K562 (cell line): ENCODE data around the gene DCPS. TPM values are rescaled to one million over a fixed set of nuclear protein-coding genes. Genes with fewer than 3 reads are reported as not detected.

Source experiments
- ATAC-seq: fragments of 200-7000 bp; cut with Tn5 transposase; 3 replicates; pipeline ENCODE4 v1.9.1; 2020; ENCODE audit warnings: moderate library complexity
- BruUV-seq: library from RNA; stranded (reverse); fragments of 400-500 nt; replicated peaks from 2 replicates; lab custom pipeline; 2021; lab: Mats Ljungman, UMichigan
- CTCF ChIA-PET: fragments of 300-600 bp; formaldehyde crosslinking; extraction: SDS; loops from one replicate; lab custom pipeline; 2021; ENCODE audit warnings: low intra/inter-chr PET ratio; lab: Yijun Ruan, JAX
- POLR2A ChIA-PET: fragments of 300-600, 350-650 bp; sonication (Branson Sonifier 250); formaldehyde crosslinking; extraction: SDS; loops from one replicate; lab custom pipeline; 2021; ENCODE audit warnings: antibody characterized with exemption, inconsistent platforms; lab: Yijun Ruan, JAX
- DNase-seq, 4 experiments: peaks; one replicate each; pipeline versions ENCODE4 v3.0.0 to v3.0.0-alpha.2; 2011 to 2018; ENCODE audit warnings: low spot score in 3 of 4, mixed read lengths in 3 of 4; ENCODE audit errors: extremely low read depth in 1 of 4
- FAIRE-seq: peaks from 2 replicates; lab custom pipeline; 2011; peaks lifted over from hg19 to GRCh38; lab: Jason Lieb, UNC
- H2AFZ ChIP-seq: 2 replicates; pipeline ENCODE4 v1.6.0; 2011; ENCODE audit warnings: low read depth, low read length, control low read depth, inconsistent platforms
- H3K27ac ChIP-seq: fragments of 200-600 bp; 3 replicates; pipeline ENCODE4 v1.8.0; 2011; ENCODE audit warnings: low read depth, mild to moderate bottlenecking, control low read depth, inconsistent platforms, low read length, moderate library complexity, mixed read lengths; ENCODE audit errors: extremely low read depth
- H3K27me3 ChIP-seq, 2 experiments: fragments of 300-600 bp in 1 of 2; 2 replicates in 1 of 2; 3 replicates in 1 of 2; pipeline versions ENCODE4 v1.6.0 to v1.8.0; 2011; ENCODE audit warnings: inconsistent platforms in 2 of 2, low read length in 2 of 2, mild to moderate bottlenecking in 1 of 2, mixed read lengths in 1 of 2, moderate library complexity in 1 of 2; ENCODE audit not compliant: control insufficient read depth in 2 of 2, insufficient read depth in 2 of 2
- H3K36me3 ChIP-seq: fragments of 300-600 bp; 3 replicates; pipeline ENCODE4 v1.8.0; 2011; ENCODE audit warnings: mild to moderate bottlenecking, low read length, inconsistent platforms; ENCODE audit not compliant: control insufficient read depth, insufficient read depth
- H3K4me1 ChIP-seq, 2 experiments: fragments of 200-600 bp in 1 of 2; replicated peaks in 1 of 2; 2 replicates in 1 of 2; 3 replicates in 1 of 2; pipeline versions ENCODE4 v1.5.1 to v1.8.0; 2011; ENCODE audit warnings: inconsistent platforms in 2 of 2, low read length in 2 of 2, mild to moderate bottlenecking in 1 of 2, mixed read lengths in 1 of 2, moderate library complexity in 1 of 2; ENCODE audit not compliant: control insufficient read depth in 2 of 2, insufficient read depth in 2 of 2
- H3K4me2 ChIP-seq: 2 replicates; pipeline ENCODE4 v1.6.1; 2011; ENCODE audit warnings: low read length, control low read depth, inconsistent platforms, mixed read lengths; ENCODE audit not compliant: insufficient read depth
- H3K4me3 ChIP-seq: fragments of 200-600 bp; sonication (generic), shearing (Covaris generic); 2 replicates; pipeline ENCODE4 v1.5.1; 2016; ENCODE audit warnings: control low read depth, inconsistent platforms
- H3K79me2 ChIP-seq: fragments of 200-600 bp; 3 replicates; pipeline ENCODE4 v1.8.0; 2011; ENCODE audit warnings: low read length, inconsistent platforms; ENCODE audit not compliant: control insufficient read depth, insufficient read depth
- H3K9ac ChIP-seq, 2 experiments: 2 replicates each; pipeline versions ENCODE4 v1.6.0 to v1.6.1; 2011; ENCODE audit warnings: low read depth in 2 of 2, low read length in 2 of 2, control low read depth in 1 of 2, inconsistent platforms in 1 of 2, mild to moderate bottlenecking in 1 of 2, mixed read lengths in 1 of 2; ENCODE audit not compliant: insufficient read depth in 1 of 2
- H3K9me1 ChIP-seq: one replicate; pipeline ENCODE4 v1.6.0; 2011; ENCODE audit warnings: inconsistent platforms, mild to moderate bottlenecking, low read length, moderate library complexity; ENCODE audit not compliant: control insufficient read depth, insufficient read depth
- H3K9me3 ChIP-seq: replicated peaks from 2 replicates; pipeline ENCODE4 v1.5.1; 2011; ENCODE audit warnings: low read depth, low read length, inconsistent platforms; ENCODE audit not compliant: control insufficient read depth, insufficient read depth
- H4K20me1 ChIP-seq: replicated peaks from 2 replicates; pipeline ENCODE4 v1.6.1; 2011; ENCODE audit warnings: low read length, inconsistent platforms, mixed read lengths; ENCODE audit not compliant: control insufficient read depth, insufficient read depth
- ATF7 ChIP-seq: fragments of 450-650 bp; IDR thresholded peaks from 2 replicates; pipeline ENCODE4 v1.7.1; 2014; ENCODE audit warnings: mild to moderate bottlenecking, moderate library complexity
- BRD4 ChIP-seq: fragments of 200-600 bp; sonication (generic); IDR thresholded peaks from 2 replicates; pipeline ENCODE4 v1.6.1; 2017; ENCODE audit warnings: inconsistent platforms
- C11orf30 ChIP-seq: fragments of 450-650 bp; IDR thresholded peaks from 2 replicates; pipeline ENCODE4 v1.6.1; 2016; ENCODE audit warnings: low read depth, mild to moderate bottlenecking
- CBFA2T2 ChIP-seq: fragments of 450-650 bp; conservative IDR thresholded peaks from 2 replicates; pipeline ENCODE4 v1.6.1; 2017; ENCODE audit warnings: mild to moderate bottlenecking
- CBX8 ChIP-seq: fragments of 200-600 bp; sonication (generic); IDR thresholded peaks from 2 replicates; pipeline ENCODE4 v1.6.1; 2012; ENCODE audit warnings: borderline replicate concordance, mixed run types, low read depth, mild to moderate bottlenecking, moderate library complexity, mixed read lengths, low read length, control low read depth, inconsistent platforms; ENCODE audit not compliant: poor library complexity, severe bottlenecking; ENCODE audit errors: extremely low read depth
- DDX20 ChIP-seq: fragments of 450-650 bp; IDR thresholded peaks from 2 replicates; pipeline ENCODE4 v1.6.1; 2016; ENCODE audit warnings: missing genetic modification characterization, low read depth, mild to moderate bottlenecking, missing compliant biosample characterization, moderate library complexity
- FIP1L1 ChIP-seq: fragments of 200-400 bp; formaldehyde crosslinking; IDR thresholded peaks from 2 replicates; pipeline ENCODE4 v1.6.1; 2018; ENCODE audit warnings: mild to moderate bottlenecking, low read depth, low read length; ENCODE audit not compliant: poor library complexity, severe bottlenecking
- RBFOX2 ChIP-seq: fragments of 200-400 bp; formaldehyde crosslinking; IDR thresholded peaks from 2 replicates; pipeline ENCODE4 v1.6.1; 2017; ENCODE audit warnings: low read depth, mild to moderate bottlenecking, low read length, moderate library complexity
- RFX7 ChIP-seq: fragments of 250-450 bp; sonication (Bioruptor Pico); IDR thresholded peaks from 2 replicates; pipeline ENCODE4 v1.5.1; 2021; ENCODE audit warnings: mild to moderate bottlenecking
- SMAD3 ChIP-seq: fragments of 450-650 bp; formaldehyde crosslinking; conservative IDR thresholded peaks from 2 replicates; pipeline ENCODE4 v1.4.0; 2020; ENCODE audit warnings: mild to moderate bottlenecking
- TARDBP ChIP-seq: fragments of 450-650 bp; IDR thresholded peaks from 2 replicates; pipeline ENCODE4 v1.6.1; 2016
- ZNF232 ChIP-seq: sonication (generic); formaldehyde crosslinking; IDR thresholded peaks from 2 replicates; pipeline ENCODE4 v1.8.0; 2022; ENCODE audit warnings: mild to moderate bottlenecking, missing genetic modification reagents
- ZNF41 ChIP-seq: fragments of 250-450 bp; sonication (Bioruptor Pico); conservative IDR thresholded peaks from 2 replicates; pipeline ENCODE4 v1.4.0; 2020; ENCODE audit warnings: mild to moderate bottlenecking
- WGBS: fragments of 100-300 bp; shearing (Covaris generic); methylation state at CpG from one replicate; pipeline ENCODE4 v1.1.6; 2016; ENCODE audit warnings: low coverage, mixed read lengths; ENCODE audit not compliant: insufficient coverage; ENCODE audit errors: missing lambda C conversion rate; 5-methylcytosine and 5-hydroxymethylcytosine counted together
- in situ Hi-C: fragments of 300-500 bp; cut with MboI; formaldehyde crosslinking; loops from 4 replicates; pipeline ENCODE4 v1.15.0; 2018; ENCODE audit warnings: inconsistent platforms, mixed read lengths
- intact Hi-C: fragments of 100-400 bp; cut with micrococcal nuclease; formaldehyde crosslinking; loops from 2 replicates; pipeline ENCODE4 v1.14.2; 2022
- polyA plus RNA-seq, 8 experiments: library from polyadenylated mRNA; depleted of rRNA in 4 of 8; stranded (reverse) in 5 of 8; unstranded in 3 of 8; fragments of >200 nt; fragmentation: Nextera tagmentation in 2 of 8; fragmentation: Illumina TruSeq in 1 of 8; extraction: Ambion mirVana in 2 of 8; extraction: Trizol in 1 of 8; gene quantifications; 2 replicates each; pipeline versions ENCODE4 v1.2.1 to v1.2.3, GENCODE V29; 2011 to 2014; ENCODE audit warnings: inconsistent platforms in 1 of 8, missing spikeins in 1 of 8
- total RNA-seq, 7 experiments: library from RNA; depleted of rRNA in 6 of 7; stranded (reverse); fragments of >200 nt in 6 of 7; fragmentation: Illumina TruSeq in 2 of 7; extraction: Trizol in 2 of 7; gene quantifications; 2 replicates each; pipeline versions ENCODE4 v1.2.1 to v1.2.3, GENCODE V29; 2011 to 2021; ENCODE audit warnings: low replicate concordance in 1 of 7
- TF ChIP-seq, protein P1 (sequence below), 2 experiments: fragments of 450-650 bp; formaldehyde crosslinking in 1 of 2; IDR thresholded peaks; 2 replicates each; pipeline versions ENCODE4 v1.4.0 to v1.6.1; 2014 to 2020; ENCODE audit warnings: mild to moderate bottlenecking in 2 of 2, borderline replicate concordance in 1 of 2, low read depth in 1 of 2

DCPS gene
- total and polyA plus RNA-seq, 9 of the 15 experiments (the other 6 are each of a cell fraction or from before 2014, with no cell fraction given), result 8.7 to 38.1 (median 17.9) TPM

DNA sequence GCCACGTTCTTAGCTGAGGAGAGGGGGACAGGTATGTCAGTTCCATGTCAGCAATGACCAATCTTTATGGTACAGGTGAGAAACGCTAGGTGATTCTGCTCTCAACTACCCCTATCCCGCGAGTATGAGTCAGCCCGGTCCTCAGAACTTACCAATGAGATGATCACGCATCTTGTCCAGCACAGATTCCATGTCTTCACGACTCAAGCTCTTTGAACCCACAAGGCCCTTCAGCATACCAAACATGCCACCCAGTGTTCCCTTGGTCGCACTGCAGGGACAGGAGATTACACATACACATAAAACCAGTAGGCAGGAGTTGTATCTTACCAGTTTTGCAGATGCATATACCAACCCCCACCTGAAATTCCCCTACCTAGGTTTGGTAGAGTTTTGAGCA lies 38.0 kb upstream of the DCPS start (continued):
- 0 out of 2 replicates have a peak, but pooled peaks have one; percentile 6 for TF ChIP-seq RBFOX2
- TF ChIP-seq DDX20 (tag), result no peak
- TF ChIP-seq ZNF232 (CRISPR knock-in tag), result no peak
- no peak for TF ChIP-seq C11orf30
- no peak for TF ChIP-seq CBX8
- no peak for TF ChIP-seq TARDBP

DNA sequence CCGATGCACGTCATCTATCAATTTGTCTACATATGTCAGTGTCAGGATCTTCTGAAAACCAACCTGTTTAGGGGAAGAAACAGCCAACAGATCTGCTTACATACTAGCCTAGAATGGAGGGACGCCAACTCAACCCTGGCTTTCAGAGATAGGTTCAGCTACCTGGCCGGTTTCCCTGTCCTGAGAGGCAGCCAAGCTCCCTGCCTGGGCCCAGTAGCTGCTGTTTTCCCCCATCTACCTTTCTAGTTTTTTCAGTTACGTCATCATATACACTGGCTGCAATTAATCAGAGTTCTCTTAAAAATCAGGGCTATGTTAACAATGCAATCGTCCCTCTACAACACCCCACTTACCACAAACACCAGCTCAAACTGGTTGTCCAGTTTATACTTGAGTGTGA lies 36.2 kb upstream of the DCPS start:
- in situ Hi-C loops, result no loop called here
- no peaks in the 10 kb centered on the region; a peak in 1 of 5 replicates for H3K27me3 ChIP-seq
- H3K36me3 ChIP-seq, result peaks cover 77% of the 10 kb centered on the region
- ChIA-PET POLR2A (interaction anchor here (0.7 to 2.5 kb wide), 4 partner anchors 8 to 94 kb away, joined by 3 to 14 read pairs (median 9); no protein-coding TSS in a partner anchor), CTCF (no interaction called here)
- intact Hi-C loops, result loop anchor here (2.0 kb wide), 1 partner anchor 57 kb away; the partner anchor contains the start of genes FAM118B and RPUSD4
- WGBS, result 36% methylated on average over 6 of the region's 6 CpGs
- no peaks in the 10 kb centered on the region for H3K9me1 ChIP-seq
- no peaks in the 10 kb centered on the region for H3K9me3 ChIP-seq
- TSS peak; percentile 56 for BruUV-seq
- H4K20me1 ChIP-seq, result no peaks in the 10 kb centered on the region
- peak in 1 of 4 experiments; percentile 20 for DNase-seq
- no peak for FAIRE-seq
- H3K4me2 ChIP-seq, result peak overlapping the region; percentile 97
- H3K4me3 ChIP-seq, result peak overlapping the region; percentile 93
- peaks cover 51% of the 10 kb centered on the region for H3K79me2 ChIP-seq
- H3K27ac ChIP-seq, result peak overlapping the region; percentile 96
- peak overlapping the region; percentile 97 to 99 for H3K9ac ChIP-seq
- H3K4me1 ChIP-seq, result peaks cover 4 to 11% of the 10 kb centered on the region in 2 experiments; a peak in 3 of 5 replicates
- ATAC-seq, result no peak
- no peak overlapping the region for H2AFZ ChIP-seq
- TF ChIP-seq RFX7 (no peak), FIP1L1 (no peak), ATF7 (peak; percentile 63; the same call in 1 of the 2 replicates), ZNF41 (no peak), BRD4 (0 out of 2 replicates have a peak, but pooled peaks have one; percentile 7), CBFA2T2 (no peak), SMAD3 (CRISPR knock-in tag) (no peak)
- TF ChIP-seq, protein P1, sequence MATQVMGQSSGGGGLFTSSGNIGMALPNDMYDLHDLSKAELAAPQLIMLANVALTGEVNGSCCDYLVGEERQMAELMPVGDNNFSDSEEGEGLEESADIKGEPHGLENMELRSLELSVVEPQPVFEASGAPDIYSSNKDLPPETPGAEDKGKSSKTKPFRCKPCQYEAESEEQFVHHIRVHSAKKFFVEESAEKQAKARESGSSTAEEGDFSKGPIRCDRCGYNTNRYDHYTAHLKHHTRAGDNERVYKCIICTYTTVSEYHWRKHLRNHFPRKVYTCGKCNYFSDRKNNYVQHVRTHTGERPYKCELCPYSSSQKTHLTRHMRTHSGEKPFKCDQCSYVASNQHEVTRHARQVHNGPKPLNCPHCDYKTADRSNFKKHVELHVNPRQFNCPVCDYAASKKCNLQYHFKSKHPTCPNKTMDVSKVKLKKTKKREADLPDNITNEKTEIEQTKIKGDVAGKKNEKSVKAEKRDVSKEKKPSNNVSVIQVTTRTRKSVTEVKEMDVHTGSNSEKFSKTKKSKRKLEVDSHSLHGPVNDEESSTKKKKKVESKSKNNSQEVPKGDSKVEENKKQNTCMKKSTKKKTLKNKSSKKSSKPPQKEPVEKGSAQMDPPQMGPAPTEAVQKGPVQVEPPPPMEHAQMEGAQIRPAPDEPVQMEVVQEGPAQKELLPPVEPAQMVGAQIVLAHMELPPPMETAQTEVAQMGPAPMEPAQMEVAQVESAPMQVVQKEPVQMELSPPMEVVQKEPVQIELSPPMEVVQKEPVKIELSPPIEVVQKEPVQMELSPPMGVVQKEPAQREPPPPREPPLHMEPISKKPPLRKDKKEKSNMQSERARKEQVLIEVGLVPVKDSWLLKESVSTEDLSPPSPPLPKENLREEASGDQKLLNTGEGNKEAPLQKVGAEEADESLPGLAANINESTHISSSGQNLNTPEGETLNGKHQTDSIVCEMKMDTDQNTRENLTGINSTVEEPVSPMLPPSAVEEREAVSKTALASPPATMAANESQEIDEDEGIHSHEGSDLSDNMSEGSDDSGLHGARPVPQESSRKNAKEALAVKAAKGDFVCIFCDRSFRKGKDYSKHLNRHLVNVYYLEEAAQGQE (IDR thresholded peaks at IDR 0.05; ENCODE audit: borderline replicate concordance), result peak; percentile 12; the same call in 1 of the 2 replicates
- TF ChIP-seq, protein P1 (CRISPR knock-in tag; IDR thresholded peaks at IDR 0.05; ENCODE audit: low read depth), result no peak
